GM18870 (cell line): ENCODE data around the gene ROBO1.
A peak's percentile ranks its signal among the peaks of the same experiment; 100 is the strongest.

Experiments
- ATAC-seq: cut with Tn5 transposase; IDR thresholded peaks from one replicate; pipeline ENCODE4 v1.9.1; 2021; ENCODE audit warnings: moderate library complexity; ENCODE audit not compliant: unreplicated experiment

Gene ROBO1

GRCh38 chr3:78858910-78859309 lies 908.9 kb downstream of the ROBO1 start:
- ATAC-seq = no peak

- no peak for ATAC-seq
Measured at GRCh38 chr3:78858174-78858573, 909.6 kb downstream of the ROBO1 start.

- ATAC-seq = no peak
Measured at GRCh38 chr3:78857494-78858111, 910.2 kb downstream of the ROBO1 start.

- no peak for ATAC-seq
Measured at GRCh38 chr3:78856164-78856563, 911.6 kb downstream of the ROBO1 start.

GRCh38 chr3:78855190-78855589 lies 912.6 kb downstream of the ROBO1 start:
- no peak for ATAC-seq

- no peak for ATAC-seq
Measured at GRCh38 chr3:78848392-78849288, 919.2 kb downstream of the ROBO1 start.

- no peak for ATAC-seq
Measured at GRCh38 chr3:78847603-78848002, 920.2 kb downstream of the ROBO1 start.

GRCh38 chr3:78847203-78847602 lies 920.6 kb downstream of the ROBO1 start:
- ATAC-seq = no peak

GRCh38 chr3:78846718-78847117 lies 921.1 kb downstream of the ROBO1 start:
- no peak for ATAC-seq

- no peak for ATAC-seq
Measured at GRCh38 chr3:78845605-78846004, 922.2 kb downstream of the ROBO1 start.

GRCh38 chr3:78844307-78844706 lies 923.5 kb downstream of the ROBO1 start:
- ATAC-seq = no peak

- no peak for ATAC-seq
Measured at GRCh38 chr3:78839693-78840092, 928.1 kb downstream of the ROBO1 start.

- ATAC-seq = no peak
Measured at GRCh38 chr3:78838362-78838761, 929.4 kb downstream of the ROBO1 start.

- ATAC-seq = no peak
Measured at GRCh38 chr3:78834910-78835309, 932.9 kb downstream of the ROBO1 start.

GRCh38 chr3:78832785-78833204 lies 935.0 kb downstream of the ROBO1 start:
- no peak for ATAC-seq

- ATAC-seq = no peak
Measured at GRCh38 chr3:78831446-78831972, 936.3 kb downstream of the ROBO1 start.

GRCh38 chr3:78830470-78830869 lies 937.3 kb downstream of the ROBO1 start:
- no peak for ATAC-seq

- no peak for ATAC-seq
Measured at GRCh38 chr3:78827618-78828017, 940.2 kb downstream of the ROBO1 start.

GRCh38 chr3:78825858-78826215 lies 942.0 kb downstream of the ROBO1 start:
- ATAC-seq = no peak

GRCh38 chr3:78825118-78825857 lies 942.5 kb downstream of the ROBO1 start:
- ATAC-seq = peak; percentile 99

- ATAC-seq = no peak
Measured at GRCh38 chr3:78823859-78824258, 943.9 kb downstream of the ROBO1 start.
